ENCODE measurements around the gene MYNN. TPM values are rescaled to one million over a fixed set of nuclear protein-coding genes. Genes with fewer than 3 reads are reported as not detected.
A peak's percentile ranks its signal among the peaks of the same experiment; 100 is the strongest.

MYNN gene
- total and polyA plus RNA-seq, 9 of the 15 experiments (the other 6 are each of a cell fraction or from before 2014, with no cell fraction given): 10.4 to 35.7 (median 21.3) TPM

- no peak for TF ChIP-seq REST (IDR thresholded peaks at IDR 0.05; ENCODE audit: borderline replicate concordance)
- TF ChIP-seq REST (CRISPR knock-in tag; IDR thresholded peaks at IDR 0.05; ENCODE audit: low read depth): no peak
- no peak for TF ChIP-seq MED1 (CRISPR knock-in tag; IDR thresholded peaks at IDR 0.05; ENCODE audit: borderline replicate concordance)
- TF ChIP-seq NFIC (IDR thresholded peaks at IDR 0.05): peak; percentile 31; the same call in 1 of the 2 replicates
- TF ChIP-seq BCOR (IDR thresholded peaks at IDR 0.05): 0 out of 2 replicates have a peak, but pooled peaks have one; percentile 26
- no peak for TF ChIP-seq E2F4 (CRISPR knock-in tag; IDR thresholded peaks at IDR 0.05; ENCODE audit: low read depth)
- no peak for TF ChIP-seq ARID4B (CRISPR knock-in tag; IDR thresholded peaks at IDR 0.05)
- TF ChIP-seq ZHX1 (conservative IDR thresholded peaks at IDR 0.05; ENCODE audit: low read length): peak; percentile 79; the same call in 1 of the 2 replicates
- TF ChIP-seq ELF1 (tag; IDR thresholded peaks at IDR 0.05): peak; percentile 95
These were observed 8.1 kb upstream of the MYNN start, which contains the start of gene TERC (continued) for GRCh38 chr3:169764882-169765612.

Measured in K562 (cell line).